Measurements from ENCODE around the gene MEPCE. TPM values are rescaled to one million over a fixed set of nuclear protein-coding genes. Genes with fewer than 3 reads are reported as not detected.
"Not testable (repeated sequence)": the region's sequence is repeated elsewhere in the genome, so short reads cannot be mapped to it uniquely, and the experiment has no call there.

The MEPCE gene
- polyA plus RNA-seq, 1 experiment, result 19.1 TPM

DNA sequence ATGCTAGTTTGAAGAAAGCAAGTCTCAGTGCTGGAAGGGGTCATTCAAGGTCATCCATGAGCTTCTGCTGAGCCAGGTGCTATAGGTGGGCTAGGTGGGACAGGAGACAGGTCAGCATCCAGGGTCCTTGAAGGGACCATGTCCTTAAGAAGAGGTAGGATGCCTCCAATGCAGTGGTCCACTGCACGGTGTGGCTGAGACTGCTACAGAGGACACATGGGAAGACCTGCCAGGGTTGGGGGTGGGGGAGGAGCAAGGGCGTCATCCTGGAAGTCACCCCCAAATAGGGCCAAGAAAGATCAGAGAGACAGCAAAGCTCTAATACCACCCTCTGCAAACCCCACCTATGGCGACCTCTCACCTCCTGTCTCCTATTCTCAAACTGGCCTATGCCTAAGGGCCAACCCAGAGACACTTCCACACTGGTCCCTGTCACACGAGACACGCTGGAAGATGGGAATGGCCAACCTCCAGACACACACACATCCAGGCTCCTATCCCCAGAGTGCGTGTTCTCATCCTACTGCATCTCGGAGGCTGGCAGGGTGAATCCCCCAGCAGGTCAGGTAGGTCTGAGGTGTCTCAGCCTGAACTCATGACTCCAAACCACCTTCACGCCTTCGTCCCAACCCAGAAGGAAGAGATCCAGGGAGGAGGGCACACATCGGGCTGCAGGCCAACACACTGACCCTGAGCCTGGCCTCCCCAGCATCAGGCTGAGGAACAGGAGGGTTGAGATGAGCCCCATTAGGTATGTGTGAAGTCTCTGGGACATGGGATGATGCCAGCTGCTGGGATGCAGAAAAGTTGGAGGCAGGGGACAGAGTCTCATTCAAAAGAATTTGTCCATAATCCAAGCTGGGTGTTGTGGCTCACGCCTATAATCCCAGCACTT, 12.3 kb downstream of the MEPCE start:
- CTCF ChIA-PET, result interaction anchor here (1.4 kb wide), 1 partner anchor 24 kb away, joined by 4 read pairs; no protein-coding TSS in a partner anchor

DNA sequence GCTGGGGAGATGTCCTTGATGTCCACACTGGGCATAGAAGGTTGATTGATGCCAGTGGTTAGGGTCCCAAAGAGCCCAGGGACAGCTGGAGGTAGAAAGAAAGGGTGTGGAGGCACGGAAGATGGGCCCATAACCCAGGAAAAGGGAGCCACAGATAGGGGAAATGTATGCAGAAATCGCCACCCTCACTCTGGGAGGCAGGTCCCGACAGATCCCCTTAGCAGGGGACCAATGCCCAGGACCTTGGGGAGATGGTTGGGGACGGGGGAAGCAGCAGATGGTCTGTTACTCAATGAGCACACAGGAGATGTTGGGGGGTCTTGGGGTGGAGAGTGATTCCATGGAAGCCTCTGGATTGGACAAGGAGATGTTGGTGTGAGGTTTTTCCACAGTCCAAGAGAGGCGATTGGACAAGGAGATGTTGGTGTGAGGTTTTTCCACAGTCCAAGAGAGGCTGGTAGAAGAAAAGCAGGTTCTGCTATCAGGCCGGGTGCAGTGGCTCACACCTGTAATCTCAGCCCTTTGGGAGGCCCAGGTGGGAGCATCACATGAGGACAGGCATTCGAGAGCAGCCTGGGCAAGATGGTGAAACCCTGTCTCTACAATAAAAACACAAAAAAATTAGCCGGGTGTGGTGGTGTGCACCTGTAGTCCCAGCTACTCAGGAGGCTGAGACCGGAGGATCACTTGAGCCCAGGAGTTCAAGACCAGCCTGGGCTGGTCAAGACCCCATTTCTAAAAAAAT, 13.6 kb downstream of the MEPCE start:
- DNase-seq (ENCODE audit: low read depth), result no peak
- H3K27me3 ChIP-seq (ENCODE audit: control insufficient read depth, insufficient read depth, low read length), result no peaks in the 10 kb centered on the region
- H3K36me3 ChIP-seq (ENCODE audit: control insufficient read depth, insufficient read depth, low read length), result no peaks in the 10 kb centered on the region
- H3K4me3 ChIP-seq (ENCODE audit: low read depth, low read length), result no peak overlapping the region
- CTCF ChIA-PET, result interaction anchor here (1.4 kb wide), 1 partner anchor 23 kb away, joined by 4 read pairs; no protein-coding TSS in a partner anchor
- POLR2A ChIA-PET, result no interaction called here
- TF ChIP-seq, protein P1, sequence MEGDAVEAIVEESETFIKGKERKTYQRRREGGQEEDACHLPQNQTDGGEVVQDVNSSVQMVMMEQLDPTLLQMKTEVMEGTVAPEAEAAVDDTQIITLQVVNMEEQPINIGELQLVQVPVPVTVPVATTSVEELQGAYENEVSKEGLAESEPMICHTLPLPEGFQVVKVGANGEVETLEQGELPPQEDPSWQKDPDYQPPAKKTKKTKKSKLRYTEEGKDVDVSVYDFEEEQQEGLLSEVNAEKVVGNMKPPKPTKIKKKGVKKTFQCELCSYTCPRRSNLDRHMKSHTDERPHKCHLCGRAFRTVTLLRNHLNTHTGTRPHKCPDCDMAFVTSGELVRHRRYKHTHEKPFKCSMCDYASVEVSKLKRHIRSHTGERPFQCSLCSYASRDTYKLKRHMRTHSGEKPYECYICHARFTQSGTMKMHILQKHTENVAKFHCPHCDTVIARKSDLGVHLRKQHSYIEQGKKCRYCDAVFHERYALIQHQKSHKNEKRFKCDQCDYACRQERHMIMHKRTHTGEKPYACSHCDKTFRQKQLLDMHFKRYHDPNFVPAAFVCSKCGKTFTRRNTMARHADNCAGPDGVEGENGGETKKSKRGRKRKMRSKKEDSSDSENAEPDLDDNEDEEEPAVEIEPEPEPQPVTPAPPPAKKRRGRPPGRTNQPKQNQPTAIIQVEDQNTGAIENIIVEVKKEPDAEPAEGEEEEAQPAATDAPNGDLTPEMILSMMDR (IDR thresholded peaks at IDR 0.05; ENCODE audit: insufficient read depth, low read depth, low read length), result no peak

More for the DNA sequence above, 12.3 kb downstream of the MEPCE start:
- no peak for DNase-seq (ENCODE audit: low read depth)
- H3K4me3 ChIP-seq (ENCODE audit: low read depth, low read length), result no peak overlapping the region
- TF ChIP-seq, protein P1 (IDR thresholded peaks at IDR 0.05; ENCODE audit: insufficient read depth, low read depth, low read length), result no peak
- POLR2A ChIA-PET, result no interaction called here
- H3K27me3 ChIP-seq (ENCODE audit: control insufficient read depth, insufficient read depth, low read length), result no peaks in the 10 kb centered on the region
- H3K36me3 ChIP-seq (ENCODE audit: control insufficient read depth, insufficient read depth, low read length), result no peaks in the 10 kb centered on the region

DNA sequence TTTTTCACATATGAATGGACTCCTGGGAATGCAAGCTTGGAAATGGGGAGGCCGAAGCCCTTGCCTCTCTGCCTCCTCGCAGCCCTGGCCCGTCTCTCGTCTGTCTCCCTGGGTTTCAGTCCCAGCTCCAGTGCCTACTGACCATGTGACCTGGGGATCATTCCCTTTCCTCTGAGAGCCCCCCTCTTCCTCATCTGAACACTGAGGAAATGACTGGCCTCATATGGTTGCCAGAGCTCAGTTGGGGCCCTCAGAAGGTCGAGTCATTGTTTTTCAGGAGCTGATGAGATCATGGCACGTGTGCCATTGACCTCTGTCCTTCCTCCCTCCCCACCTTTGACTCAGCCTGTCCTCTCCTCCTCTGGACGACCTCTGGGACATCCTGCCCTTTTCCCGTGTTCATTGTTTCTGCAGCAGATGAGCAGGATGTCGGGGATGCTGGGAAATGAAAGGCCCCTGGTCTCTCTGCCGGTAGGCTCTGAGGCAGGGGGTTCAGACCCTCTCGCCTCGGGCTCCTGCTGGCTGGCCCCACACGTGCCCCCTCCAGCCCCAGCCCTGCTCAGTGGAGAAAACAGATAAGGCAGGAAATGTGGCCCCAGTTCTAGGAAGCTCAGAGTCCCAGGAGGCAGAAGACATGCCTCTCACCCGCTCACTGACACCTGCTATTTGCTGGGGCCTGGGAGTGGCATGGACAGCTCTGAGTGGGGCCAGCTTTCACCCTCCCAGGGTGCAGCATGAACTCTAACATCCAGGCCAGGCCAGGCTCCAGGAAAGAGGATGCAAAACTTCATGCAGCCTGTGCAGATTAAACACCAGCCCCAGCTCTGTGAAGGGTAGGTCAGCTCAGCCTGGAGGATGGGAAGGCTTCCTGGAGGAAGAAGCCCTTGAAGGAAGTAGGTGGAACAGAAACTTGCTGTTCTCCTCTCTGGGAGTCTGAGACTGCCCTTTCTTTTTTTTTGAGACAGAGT, 15.0 kb downstream of the MEPCE start:
- ChIA-PET POLR2A (interaction anchor here (0.8 kb wide), 1 partner anchor 16 kb away, joined by 4 read pairs; the partner anchor contains the start of gene ZCWPW1), CTCF (interaction anchor here (0.6 to 0.8 kb wide), 3 partner anchors 16 to 261 kb away, joined by 3 to 5 read pairs (median 3); partner anchors contain the start of genes POP7 and ZCWPW1)
- TF ChIP-seq, protein P1 (IDR thresholded peaks at IDR 0.05; ENCODE audit: insufficient read depth, low read depth, low read length), result no peak
- DNase-seq (ENCODE audit: low read depth), result no peak
- Histone ChIP-seq H3K4me3 (ENCODE audit: low read depth, low read length) (no peak overlapping the region), H3K27me3 (ENCODE audit: control insufficient read depth, insufficient read depth, low read length) (no peaks in the 10 kb centered on the region), H3K36me3 (ENCODE audit: control insufficient read depth, insufficient read depth, low read length) (no peaks in the 10 kb centered on the region)

DNA sequence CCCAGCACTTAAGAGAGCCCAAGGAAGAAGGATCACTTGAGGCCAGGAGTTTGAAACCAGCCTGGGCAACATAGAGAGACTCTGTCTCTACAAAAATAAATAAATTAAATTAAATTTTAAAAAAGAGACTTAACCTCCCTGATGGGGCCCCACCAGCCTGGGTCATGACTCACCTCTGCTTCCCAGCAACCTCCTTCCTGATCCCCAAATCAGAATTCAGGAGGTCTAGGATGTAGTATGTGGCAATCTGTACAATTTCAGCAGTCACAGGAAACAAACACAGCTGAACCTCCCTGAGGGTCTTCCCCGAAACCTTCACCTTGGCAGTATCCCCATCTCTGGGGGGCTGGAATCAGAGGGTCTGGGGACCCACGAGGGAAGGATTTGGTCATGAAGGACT, 16.4 kb downstream of the MEPCE start:
- CTCF ChIA-PET, result interaction anchor here (1.1 to 1.4 kb wide), 3 partner anchors 18 to 187 kb away, joined by 3 to 6 read pairs (median 3); partner anchors contain the start of gene ZCWPW1
- no peaks in the 10 kb centered on the region for H3K27me3 ChIP-seq (ENCODE audit: control insufficient read depth, insufficient read depth, low read length)
- H3K36me3 ChIP-seq (ENCODE audit: control insufficient read depth, insufficient read depth, low read length), result no peaks in the 10 kb centered on the region
- H3K4me3 ChIP-seq (ENCODE audit: low read depth, low read length), result no peak overlapping the region
- POLR2A ChIA-PET, result no interaction called here
- TF ChIP-seq, protein P1 (IDR thresholded peaks at IDR 0.05; ENCODE audit: insufficient read depth, low read depth, low read length), result no peak
- DNase-seq (ENCODE audit: low read depth), result no peak

GRCh38 chr7:100447363-100447762, 17.7 kb downstream of the MEPCE start:
- not testable (repeated sequence) for DNase-seq (ENCODE audit: low read depth); H3K4me3 ChIP-seq (ENCODE audit: low read depth, low read length); H3K27me3 ChIP-seq (ENCODE audit: control insufficient read depth, insufficient read depth, low read length); H3K36me3 ChIP-seq (ENCODE audit: control insufficient read depth, insufficient read depth, low read length)
- ChIA-PET CTCF (interaction anchor here (1.4 kb wide), 1 partner anchor 116 kb away, joined by 6 read pairs; no protein-coding TSS in a partner anchor), POLR2A (interaction anchor here (0.6 kb wide), 3 partner anchors 8 to 299 kb away, joined by 6 to 12 read pairs (median 10); no protein-coding TSS in a partner anchor)

Measured in BJ (cell line).